NK-92 (cell line): ENCODE results near the gene KRT7.

Experiments used
- DNase-seq: peaks from one replicate; lab custom pipeline; 2025; ENCODE audit not compliant: unreplicated experiment; lab: John Stamatoyannopoulos, UW

The KRT7 gene

DNA sequence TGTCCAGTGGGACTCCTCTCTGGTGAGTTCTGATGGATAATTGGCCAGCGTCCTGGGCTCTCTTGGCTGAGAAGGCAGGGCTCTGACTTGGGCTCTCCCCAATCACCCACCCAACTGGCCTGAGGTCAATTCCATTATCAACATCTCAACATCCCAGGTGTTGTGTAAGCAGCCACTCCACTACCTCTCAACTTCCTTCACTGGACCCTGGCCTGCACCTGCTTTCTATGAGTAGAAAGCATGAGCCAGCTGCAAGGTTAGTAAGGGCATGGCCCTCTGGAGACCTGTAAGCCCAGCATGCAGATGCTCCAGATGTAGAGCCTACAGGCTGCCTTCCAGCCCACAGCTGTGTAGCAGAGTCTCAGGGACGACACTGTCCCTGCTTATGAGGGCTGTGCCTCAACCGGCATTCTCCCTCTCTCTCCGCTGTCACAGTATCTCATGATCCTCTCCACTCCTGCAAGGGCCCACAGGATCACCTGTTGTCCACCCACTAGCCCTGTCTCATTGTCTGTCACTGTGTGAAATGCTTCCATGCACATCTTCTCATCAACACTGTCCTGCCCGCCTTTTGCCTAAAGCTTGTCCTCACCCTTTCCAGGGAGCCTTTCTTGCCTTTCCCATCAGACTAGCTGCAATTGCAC is 63.7 kb downstream of the KRT7 start:
- DNase-seq, result no peak
